Measurements from ENCODE around the gene DDR2. TPM values are rescaled to one million over a fixed set of nuclear protein-coding genes. Genes with fewer than 3 reads are reported as not detected.
A peak's percentile ranks its signal among the peaks of the same experiment; 100 is the strongest.

Gene DDR2
- total and polyA plus RNA-seq, 2 of the 4 experiments (the other 2 are of a cell fraction) = 66.1 to 245 TPM

DNA sequence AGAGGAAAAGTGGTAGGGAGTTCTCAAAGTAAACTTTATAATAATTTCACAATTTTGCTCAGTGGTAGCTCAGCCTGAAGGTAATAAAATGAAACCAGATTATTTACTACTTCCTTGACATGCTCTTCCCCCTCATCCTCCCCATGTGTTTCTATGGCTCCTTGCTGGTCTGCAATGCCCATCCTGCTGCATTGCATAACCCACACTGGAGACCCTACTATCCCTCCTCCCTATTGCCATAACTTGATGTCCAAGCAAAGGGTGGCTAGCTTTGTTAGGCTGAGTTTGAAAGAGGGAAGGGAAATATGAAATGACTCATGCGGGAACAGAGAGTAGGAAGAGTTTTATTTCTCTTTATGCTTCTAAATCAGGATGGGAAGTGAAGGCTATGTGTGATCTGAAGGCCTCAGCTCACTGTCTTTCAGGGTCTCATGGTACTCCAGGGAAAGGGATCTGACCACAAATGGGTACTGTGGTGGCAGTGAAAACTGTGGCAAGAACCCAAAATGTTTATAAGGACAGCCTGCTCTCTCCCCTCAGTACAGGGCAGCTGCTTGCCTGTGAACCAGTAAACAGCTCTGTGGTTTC, 121.8 kb downstream of the DDR2 start:
- CTCF ChIA-PET = interaction anchor here (0.7 to 1.1 kb wide), 3 partner anchors 123 to 351 kb away, joined by 3 to 4 read pairs (median 3); no protein-coding TSS in a partner anchor
- in situ Hi-C loops (cut with MboI; ENCODE audit: low sequenced_read_pairs) = no loop called here
- H3K36me3 ChIP-seq (ENCODE audit: control insufficient read depth, insufficient read depth, low read length) = peaks cover 32% of the 10 kb centered on the region

More for the DNA sequence above, 121.8 kb downstream of the DDR2 start:
- peak overlapping the region; percentile 60; the same call in 1 of the 2 replicates for H3K4ac ChIP-seq (ENCODE audit: low read depth, low read length)
- no peak overlapping the region for H4K91ac ChIP-seq (ENCODE audit: insufficient read depth, low read depth, low read length)
- H3K14ac ChIP-seq (replicated peaks; ENCODE audit: low read depth, low read length) = peak overlapping the region; percentile 30; the same call in 1 of the 2 replicates
- no peak overlapping the region for H2AK5ac ChIP-seq (ENCODE audit: low read depth, low read length)
- dilution Hi-C loops (cut with HindIII; ENCODE audit: low sequenced_read_pairs, unreplicated experiment) (no loop called here), intact Hi-C loops (cut with micrococcal nuclease) (no loop called here)
- DNase-seq (peak; percentile 38), ATAC-seq (ENCODE audit: low read depth) (no peak)
- no peak overlapping the region for H2BK120ac ChIP-seq (ENCODE audit: low read depth, low read length)
- H4K8ac ChIP-seq (ENCODE audit: low read depth in 2 of 2, low read length in 2 of 2) = no peak overlapping the region
- no peak overlapping the region for H3K9ac ChIP-seq (ENCODE audit: low read depth, low read length)
- TF ChIP-seq, protein P1, sequence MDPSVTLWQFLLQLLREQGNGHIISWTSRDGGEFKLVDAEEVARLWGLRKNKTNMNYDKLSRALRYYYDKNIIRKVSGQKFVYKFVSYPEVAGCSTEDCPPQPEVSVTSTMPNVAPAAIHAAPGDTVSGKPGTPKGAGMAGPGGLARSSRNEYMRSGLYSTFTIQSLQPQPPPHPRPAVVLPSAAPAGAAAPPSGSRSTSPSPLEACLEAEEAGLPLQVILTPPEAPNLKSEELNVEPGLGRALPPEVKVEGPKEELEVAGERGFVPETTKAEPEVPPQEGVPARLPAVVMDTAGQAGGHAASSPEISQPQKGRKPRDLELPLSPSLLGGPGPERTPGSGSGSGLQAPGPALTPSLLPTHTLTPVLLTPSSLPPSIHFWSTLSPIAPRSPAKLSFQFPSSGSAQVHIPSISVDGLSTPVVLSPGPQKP (IDR thresholded peaks at IDR 0.05; ENCODE audit: borderline replicate concordance, low read depth, low read length) = no peak
- TF ChIP-seq RAD21 (IDR thresholded peaks at IDR 0.05; ENCODE audit: low read length) (no peak), POLR2A (IDR thresholded peaks at IDR 0.05; ENCODE audit: low read depth, low read length) (no peak), CEBPB (IDR thresholded peaks at IDR 0.05; ENCODE audit: low read depth, low read length) (no peak), CHD1 (IDR thresholded peaks at IDR 0.05; ENCODE audit: low read depth, low read length) (no peak), SMC3 (IDR thresholded peaks at IDR 0.05; ENCODE audit: low read depth, low read length) (no peak)
- TF ChIP-seq, protein P2, sequence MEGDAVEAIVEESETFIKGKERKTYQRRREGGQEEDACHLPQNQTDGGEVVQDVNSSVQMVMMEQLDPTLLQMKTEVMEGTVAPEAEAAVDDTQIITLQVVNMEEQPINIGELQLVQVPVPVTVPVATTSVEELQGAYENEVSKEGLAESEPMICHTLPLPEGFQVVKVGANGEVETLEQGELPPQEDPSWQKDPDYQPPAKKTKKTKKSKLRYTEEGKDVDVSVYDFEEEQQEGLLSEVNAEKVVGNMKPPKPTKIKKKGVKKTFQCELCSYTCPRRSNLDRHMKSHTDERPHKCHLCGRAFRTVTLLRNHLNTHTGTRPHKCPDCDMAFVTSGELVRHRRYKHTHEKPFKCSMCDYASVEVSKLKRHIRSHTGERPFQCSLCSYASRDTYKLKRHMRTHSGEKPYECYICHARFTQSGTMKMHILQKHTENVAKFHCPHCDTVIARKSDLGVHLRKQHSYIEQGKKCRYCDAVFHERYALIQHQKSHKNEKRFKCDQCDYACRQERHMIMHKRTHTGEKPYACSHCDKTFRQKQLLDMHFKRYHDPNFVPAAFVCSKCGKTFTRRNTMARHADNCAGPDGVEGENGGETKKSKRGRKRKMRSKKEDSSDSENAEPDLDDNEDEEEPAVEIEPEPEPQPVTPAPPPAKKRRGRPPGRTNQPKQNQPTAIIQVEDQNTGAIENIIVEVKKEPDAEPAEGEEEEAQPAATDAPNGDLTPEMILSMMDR (conservative IDR thresholded peaks at IDR 0.05; ENCODE audit: low read depth, low read length) = no peak
- TF ChIP-seq, protein P3, sequence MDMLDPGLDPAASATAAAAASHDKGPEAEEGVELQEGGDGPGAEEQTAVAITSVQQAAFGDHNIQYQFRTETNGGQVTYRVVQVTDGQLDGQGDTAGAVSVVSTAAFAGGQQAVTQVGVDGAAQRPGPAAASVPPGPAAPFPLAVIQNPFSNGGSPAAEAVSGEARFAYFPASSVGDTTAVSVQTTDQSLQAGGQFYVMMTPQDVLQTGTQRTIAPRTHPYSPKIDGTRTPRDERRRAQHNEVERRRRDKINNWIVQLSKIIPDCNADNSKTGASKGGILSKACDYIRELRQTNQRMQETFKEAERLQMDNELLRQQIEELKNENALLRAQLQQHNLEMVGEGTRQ (IDR thresholded peaks at IDR 0.05; ENCODE audit: low read depth, low read length) = no peak
- no peak overlapping the region for H3K56ac ChIP-seq (ENCODE audit: extremely low read depth, insufficient read depth, low read length)
- peak overlapping the region; percentile 59 for H2AK9ac ChIP-seq (replicated peaks; ENCODE audit: low read depth, low read length, poor library complexity)
- WGBS, 2 experiments (ENCODE audit: extremely low coverage in 2 of 2, insufficient read length in 1 of 2) = 100% methylated on average over 1 of the region's 1 CpG; no CpG with 5 or more reads in 1 of the 2 experiments
- H3K4me1 ChIP-seq (ENCODE audit: control insufficient read depth, insufficient read depth, low read length) = peaks cover 14% of the 10 kb centered on the region; the same call in 1 of the 2 replicates
- H3K79me1 ChIP-seq (ENCODE audit: low read depth in 1 of 2, low read length in 2 of 2) = peaks cover 17 to 43% of the 10 kb centered on the region in 2 experiments; a peak in 3 of 4 replicates
- H3K23ac ChIP-seq (ENCODE audit: low read depth, low read length) = no peak overlapping the region
- peaks cover 10% of the 10 kb centered on the region; the same call in 1 of the 2 replicates for H4K20me1 ChIP-seq (ENCODE audit: insufficient read depth, low read length)
- 0 out of 3 replicates have a peak overlapping the region, but pooled peaks have one; percentile 43 for H2BK15ac ChIP-seq (ENCODE audit: low read depth, low read length)
- peak overlapping the region; percentile 80 for H2BK5ac ChIP-seq (ENCODE audit: low read depth, low read length, poor library complexity, severe bottlenecking)
- H2AFZ ChIP-seq (replicated peaks; ENCODE audit: low read length, poor library complexity) = no peak overlapping the region
- H3K4me2 ChIP-seq (ENCODE audit: low read depth, low read length) = no peak overlapping the region
- POLR2A ChIA-PET (ENCODE audit: unreplicated experiment) = no interaction called here
- BruUV-seq (replicated peaks) = no TSS peak
- no peak overlapping the region for H3K4me3 ChIP-seq (ENCODE audit: insufficient read depth, low read depth, low read length)
- H3K9me3 ChIP-seq (ENCODE audit: control insufficient read depth, insufficient read depth, low read length) = no peaks in the 10 kb centered on the region
- H4K5ac ChIP-seq (ENCODE audit: low read depth, low read length) = no peak overlapping the region
- no peak overlapping the region for H3K18ac ChIP-seq (ENCODE audit: low read depth, low read length)
- peaks cover 22% of the 10 kb centered on the region for H3K9me1 ChIP-seq (ENCODE audit: insufficient read depth, low read length)
- no peak overlapping the region for H2BK20ac ChIP-seq (ENCODE audit: low read depth, low read length)
- no peaks in the 10 kb centered on the region for H3K27me3 ChIP-seq (ENCODE audit: control insufficient read depth, insufficient read depth, low read length)
- H3K27ac ChIP-seq (ENCODE audit: insufficient read depth, low read length) = peak overlapping the region; percentile 1; the same call in 1 of the 2 replicates

All from IMR-90 (cell line).